Endodermal cell (in vitro differentiated cells): Measurements from ENCODE around the gene DNAH6. TPM values are rescaled to one million over a fixed set of nuclear protein-coding genes. Genes with fewer than 3 reads are reported as not detected.
A peak's percentile ranks its signal among the peaks of the same experiment; 100 is the strongest.

Experiments used
- DNase-seq: peaks from one replicate; pipeline ENCODE4 v3.0.0-alpha.2; 2017
- H3K27ac ChIP-seq: 2 replicates; pipeline ENCODE4 v1.5.1; 2013; ENCODE audit warnings: mild to moderate bottlenecking, low read depth, low read length, moderate library complexity
- H3K27me3 ChIP-seq: 2 replicates; pipeline ENCODE4 v1.6.1; 2013; ENCODE audit warnings: mild to moderate bottlenecking, low read length, moderate library complexity; ENCODE audit not compliant: insufficient read depth, control insufficient read depth, poor library complexity, severe bottlenecking
- H3K36me3 ChIP-seq: 2 replicates; pipeline ENCODE4 v1.7.0; 2013; ENCODE audit warnings: mild to moderate bottlenecking, low read length, moderate library complexity; ENCODE audit not compliant: control insufficient read depth, insufficient read depth
- H3K4me1 ChIP-seq: one replicate; pipeline ENCODE4 v1.7.0; 2013; ENCODE audit warnings: low read length; ENCODE audit not compliant: control insufficient read depth, insufficient read depth
- H3K4me3 ChIP-seq: 2 replicates; pipeline ENCODE4 v1.5.1; 2013; ENCODE audit warnings: mild to moderate bottlenecking, low read length, moderate library complexity
- H3K9ac ChIP-seq: 2 replicates; pipeline ENCODE4 v1.6.1; 2013; ENCODE audit warnings: mild to moderate bottlenecking, low read length, moderate library complexity; ENCODE audit not compliant: poor library complexity, severe bottlenecking; ENCODE audit errors: extremely low read depth
- H3K9me3 ChIP-seq: 2 replicates; pipeline ENCODE4 v1.6.1; 2013; ENCODE audit warnings: mild to moderate bottlenecking, low read length, moderate library complexity; ENCODE audit not compliant: control insufficient read depth
- H3K27ac Mint-ChIP-seq: 2 replicates; pipeline ENCODE4 v1.8.0; 2020; ENCODE audit warnings: mixed read lengths
- H3K27me3 Mint-ChIP-seq: 2 replicates; pipeline ENCODE4 v1.8.0; 2021; ENCODE audit warnings: mild to moderate bottlenecking, mixed read lengths; ENCODE audit not compliant: insufficient read depth
- H3K36me3 Mint-ChIP-seq: 2 replicates; pipeline ENCODE4 v1.8.0; 2020; ENCODE audit warnings: low read depth, mixed read lengths
- H3K4me1 Mint-ChIP-seq: 2 replicates; pipeline ENCODE4 v1.8.0; 2020; ENCODE audit warnings: mixed read lengths
- H3K4me3 Mint-ChIP-seq: 2 replicates; pipeline ENCODE4 v1.8.0; 2020; ENCODE audit warnings: mild to moderate bottlenecking, moderate library complexity, mixed read lengths
- H3K9me3 Mint-ChIP-seq: 2 replicates; pipeline ENCODE4 v1.8.0; 2020; ENCODE audit warnings: mild to moderate bottlenecking, mixed read lengths
- WGBS, 2 experiments: methylation state at CpG; one replicate each; pipeline versions ENCODE4 v1.1.5 to v1.1.7; 2013; ENCODE audit warnings: missing lambda C conversion rate in 2 of 2, mixed read lengths in 1 of 2; ENCODE audit not compliant: insufficient coverage in 1 of 2, insufficient read length in 1 of 2; 5-methylcytosine and 5-hydroxymethylcytosine counted together
- total RNA-seq, 2 donors: library from RNA; stranded (reverse); fragmentation: NEBNext Ultra II Directional in 1 of 2; extraction: Animal tissue kit (Norgen Biotek cat#: 25700) in 1 of 2; gene quantifications; 2 replicates in 1 of 2; 3 replicates in 1 of 2; pipeline ENCODE4 v1.2.1, GENCODE V29; 2021
- TF ChIP-seq, protein P1 (sequence below): fragments of 200-600 bp; sonication (generic); conservative IDR thresholded peaks from 2 replicates; pipeline ENCODE4 v1.5.0; 2021; ENCODE audit warnings: antibody characterized with exemption, mild to moderate bottlenecking

The DNAH6 gene
- total RNA-seq, 2 donors from 2014 or later = 1.6 to 2.0 TPM

DNA sequence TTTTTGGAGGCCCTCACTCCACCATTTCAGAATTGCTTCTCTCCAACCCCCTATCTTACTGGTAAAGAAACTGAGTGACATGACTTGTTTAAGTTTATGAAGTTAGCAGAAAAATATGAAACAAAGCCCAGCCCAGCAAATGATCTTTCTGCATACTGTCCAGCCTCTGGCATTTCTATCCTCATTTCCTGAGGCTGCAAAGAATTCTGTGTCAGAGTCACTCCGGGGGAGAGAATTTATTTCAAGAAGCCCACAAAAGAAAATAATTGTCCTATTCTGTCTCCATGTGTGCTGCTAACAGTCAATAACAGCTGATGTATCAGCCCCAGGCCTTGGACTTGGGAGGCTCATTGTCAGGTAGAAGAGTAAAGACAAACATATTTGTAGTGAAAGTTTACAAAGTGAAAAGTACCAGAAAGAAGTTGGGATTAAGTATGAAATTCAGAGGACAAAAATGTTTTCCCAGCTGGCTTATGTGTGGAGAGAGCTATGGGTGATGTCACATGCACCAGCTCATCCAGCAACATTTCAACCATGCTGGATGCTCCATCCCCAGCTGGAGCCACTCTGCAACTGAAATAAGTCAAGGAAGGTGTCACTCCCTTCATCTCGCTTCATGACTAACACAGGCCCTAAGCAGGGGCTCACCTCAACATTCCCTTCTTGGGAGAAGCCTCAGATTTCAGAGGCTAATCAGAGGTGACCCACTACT, 322.3 kb downstream of the DNAH6 start:
- H3K36me3 Mint-ChIP-seq = peaks cover 8% of the 10 kb centered on the region
- no peak overlapping the region for H3K27ac ChIP-seq

DNA sequence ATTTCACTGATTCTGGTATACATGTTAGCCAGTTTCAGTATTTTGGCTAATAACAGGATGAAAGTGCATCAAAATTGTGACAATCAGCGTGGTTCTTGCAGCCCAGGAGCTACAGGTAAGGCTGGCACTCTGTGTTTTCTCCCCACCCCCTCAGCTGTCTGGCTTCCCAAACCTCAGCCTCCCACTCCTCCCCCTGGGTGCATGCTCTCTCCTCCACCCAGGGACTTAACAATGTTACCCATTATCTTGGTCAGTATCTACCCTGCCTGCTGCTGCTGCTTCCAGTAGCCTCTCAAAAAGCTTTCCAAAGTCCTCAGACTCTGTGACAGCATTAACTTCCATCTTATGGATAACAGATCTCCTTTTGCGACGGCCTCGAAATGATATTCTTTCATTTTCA, 323.6 kb downstream of the DNAH6 start:
- Mint-ChIP-seq H3K27ac (no peak overlapping the region), H3K36me3 (peaks cover 8% of the 10 kb centered on the region), H3K27me3 (peaks cover 30% of the 10 kb centered on the region), H3K9me3 (peaks cover 21% of the 10 kb centered on the region), H3K4me3 (no peak overlapping the region), H3K4me1 (peaks cover 5% of the 10 kb centered on the region)
- Histone ChIP-seq H3K27me3 (peaks cover 28% of the 10 kb centered on the region), H3K9ac (no peak overlapping the region), H3K9me3 (peaks cover 26% of the 10 kb centered on the region), H3K4me1 (no peaks in the 10 kb centered on the region), H3K4me3 (no peak overlapping the region), H3K36me3 (no peaks in the 10 kb centered on the region), H3K27ac (no peak overlapping the region)
- WGBS, 2 experiments = 86 to 88% methylated on average over 4 of the region's 4 CpGs
- DNase-seq = no peak
- TF ChIP-seq, protein P1, sequence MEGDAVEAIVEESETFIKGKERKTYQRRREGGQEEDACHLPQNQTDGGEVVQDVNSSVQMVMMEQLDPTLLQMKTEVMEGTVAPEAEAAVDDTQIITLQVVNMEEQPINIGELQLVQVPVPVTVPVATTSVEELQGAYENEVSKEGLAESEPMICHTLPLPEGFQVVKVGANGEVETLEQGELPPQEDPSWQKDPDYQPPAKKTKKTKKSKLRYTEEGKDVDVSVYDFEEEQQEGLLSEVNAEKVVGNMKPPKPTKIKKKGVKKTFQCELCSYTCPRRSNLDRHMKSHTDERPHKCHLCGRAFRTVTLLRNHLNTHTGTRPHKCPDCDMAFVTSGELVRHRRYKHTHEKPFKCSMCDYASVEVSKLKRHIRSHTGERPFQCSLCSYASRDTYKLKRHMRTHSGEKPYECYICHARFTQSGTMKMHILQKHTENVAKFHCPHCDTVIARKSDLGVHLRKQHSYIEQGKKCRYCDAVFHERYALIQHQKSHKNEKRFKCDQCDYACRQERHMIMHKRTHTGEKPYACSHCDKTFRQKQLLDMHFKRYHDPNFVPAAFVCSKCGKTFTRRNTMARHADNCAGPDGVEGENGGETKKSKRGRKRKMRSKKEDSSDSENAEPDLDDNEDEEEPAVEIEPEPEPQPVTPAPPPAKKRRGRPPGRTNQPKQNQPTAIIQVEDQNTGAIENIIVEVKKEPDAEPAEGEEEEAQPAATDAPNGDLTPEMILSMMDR = no peak

More for the DNA sequence above, 322.3 kb downstream of the DNAH6 start:
- Histone ChIP-seq H3K9me3 (peaks cover 26% of the 10 kb centered on the region), H3K4me3 (no peak overlapping the region), H3K27me3 (peaks cover 18% of the 10 kb centered on the region), H3K4me1 (no peaks in the 10 kb centered on the region), H3K9ac (no peak overlapping the region), H3K36me3 (no peaks in the 10 kb centered on the region)
- TF ChIP-seq, protein P1 = no peak
- Mint-ChIP-seq H3K27ac (no peak overlapping the region), H3K9me3 (peaks cover 23% of the 10 kb centered on the region), H3K27me3 (peaks cover 17% of the 10 kb centered on the region), H3K4me1 (peaks cover 5% of the 10 kb centered on the region), H3K4me3 (no peak overlapping the region)
- 86% methylated on average over 1 to 2 of the region's 2 CpGs for WGBS, 2 experiments
- no peak for DNase-seq

DNA sequence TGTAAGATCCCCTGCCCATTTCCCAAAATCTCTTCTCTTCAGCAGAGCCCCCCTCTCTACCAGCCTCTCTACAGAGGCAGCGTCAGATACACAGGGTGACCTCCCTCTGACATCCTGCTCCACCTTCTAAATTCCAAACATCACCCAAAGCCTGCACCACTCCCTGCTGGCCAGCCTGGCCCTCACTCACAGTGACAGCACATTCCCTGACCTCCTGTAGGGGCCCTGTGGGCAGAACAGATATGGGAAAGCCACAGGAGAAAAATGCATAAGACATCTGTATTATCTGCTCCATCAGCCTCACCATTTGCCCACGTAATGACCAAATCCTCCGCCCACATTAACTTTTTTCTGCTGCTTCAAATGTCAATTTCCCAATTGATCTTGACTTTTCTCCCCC, 324.0 kb downstream of the DNAH6 start:
- no peak overlapping the region for H3K9ac ChIP-seq
- peaks cover 5% of the 10 kb centered on the region for H3K4me1 Mint-ChIP-seq
- H3K4me3 ChIP-seq = no peak overlapping the region
- H3K27ac Mint-ChIP-seq = no peak overlapping the region
- H3K9me3 ChIP-seq = peaks cover 24% of the 10 kb centered on the region
- peaks cover 20% of the 10 kb centered on the region for H3K9me3 Mint-ChIP-seq
- H3K27me3 Mint-ChIP-seq = peaks cover 31% of the 10 kb centered on the region
- TF ChIP-seq, protein P1 = peak; percentile 52
- no peak overlapping the region for H3K27ac ChIP-seq
- no peaks in the 10 kb centered on the region for H3K36me3 ChIP-seq
- peaks cover 28% of the 10 kb centered on the region for H3K27me3 ChIP-seq
- no peak for DNase-seq
- no peaks in the 10 kb centered on the region for H3K4me1 ChIP-seq
- H3K36me3 Mint-ChIP-seq = peaks cover 8% of the 10 kb centered on the region
- H3K4me3 Mint-ChIP-seq = no peak overlapping the region
- WGBS, 2 experiments = 65 to 100% methylated on average over 1 to 3 of the region's 3 CpGs
